Activated CD4-positive, alpha-beta T cell treated with anti-CD3 and anti-CD28 coated beads for 24 hours (primary cell): Measurements from ENCODE around the gene BCHE.

Source experiments
- DNase-seq, 2 donors: peaks; one replicate each; pipeline ENCODE4 v3.0.0-alpha.2; 2020; ENCODE audit warnings: low read depth in 2 of 2

The BCHE gene

GRCh38 chr3:165837058-165837525 is at the start of gene BCHE:
BCHE (minus strand) TSS chr3:165837423; CDS start chr3:165831033, 6,390 bp downstream.
- no peak for DNase-seq

- DNase-seq: no peak
These were observed 48.5 kb upstream of the BCHE start for GRCh38 chr3:165885558-165886270.

- DNase-seq: no peak
These were observed 47.3 kb upstream of the BCHE start for GRCh38 chr3:165884518-165884917.

GRCh38 chr3:165883863-165884478 is 46.7 kb upstream of the BCHE start:
- no peak for DNase-seq

GRCh38 chr3:165883117-165883516 is 45.9 kb upstream of the BCHE start:
- no peak for DNase-seq

- no peak for DNase-seq
These were observed 38.4 kb upstream of the BCHE start for GRCh38 chr3:165875644-165876043.

- DNase-seq: no peak
These were observed 37.7 kb upstream of the BCHE start for GRCh38 chr3:165874663-165875489.

GRCh38 chr3:165868088-165868487 is 30.9 kb upstream of the BCHE start:
- no peak for DNase-seq

GRCh38 chr3:165859061-165859460 is 21.8 kb upstream of the BCHE start:
- no peak for DNase-seq

GRCh38 chr3:165855581-165855980 is 18.4 kb upstream of the BCHE start:
- DNase-seq: no peak

GRCh38 chr3:165854696-165855095 is 17.5 kb upstream of the BCHE start:
- DNase-seq: no peak

- DNase-seq: no peak
These were observed 15.5 kb upstream of the BCHE start for GRCh38 chr3:165852711-165853110.

GRCh38 chr3:165852191-165852590 is 15.0 kb upstream of the BCHE start:
- no peak for DNase-seq

- no peak for DNase-seq
These were observed 8.8 kb upstream of the BCHE start for GRCh38 chr3:165846056-165846455.

- DNase-seq: no peak
These were observed 2.3 kb upstream of the BCHE start for GRCh38 chr3:165839296-165840076.

- no peak for DNase-seq
These were observed 578 bp upstream of the BCHE start for GRCh38 chr3:165837801-165838200.

- no peak for DNase-seq
These were observed 1.8 kb downstream of the BCHE start for GRCh38 chr3:165835431-165835830.

- DNase-seq: no peak
These were observed 6.5 kb downstream of the BCHE start for GRCh38 chr3:165830746-165831145.

GRCh38 chr3:165827883-165828282 is 9.3 kb downstream of the BCHE start:
- no peak for DNase-seq

GRCh38 chr3:165827233-165827632 is 10.0 kb downstream of the BCHE start:
- no peak for DNase-seq

- no peak for DNase-seq
These were observed 16.5 kb downstream of the BCHE start for GRCh38 chr3:165820671-165821123.
